WTC11 (cell line): Measurements from ENCODE around the gene FHOD3. TPM values are rescaled to one million over a fixed set of nuclear protein-coding genes. Genes with fewer than 3 reads are reported as not detected.

ENCODE experiments used
- ATAC-seq: fragments of 200-7000 bp; cut with Tn5 transposase; 2 replicates; pipeline ENCODE4 v1.10.0; 2021; ENCODE audit warnings: mild to moderate bottlenecking, moderate library complexity
- CTCF ChIA-PET: fragments of 300-600 bp; sonication (Branson Sonifier 250); formaldehyde crosslinking; loops from one replicate; lab custom pipeline; 2021; ENCODE audit warnings: antibody characterized with exemption; lab: Charles Lee
- POLR2A ChIA-PET: fragments of 350-600 bp; sonication (Branson Sonifier 250); formaldehyde crosslinking; loops from one replicate; lab custom pipeline; 2021; ENCODE audit warnings: antibody characterized with exemption; lab: Charles Lee
- DNase-seq: peaks from one replicate; pipeline ENCODE4 v3.0.0; 2021; ENCODE audit warnings: low spot score
- H3K27ac Mint-ChIP-seq: 2 replicates; pipeline ENCODE4 v1.8.0; 2021; ENCODE audit warnings: mixed read lengths
- H3K27me3 Mint-ChIP-seq: 2 replicates; pipeline ENCODE4 v1.8.0; 2021; ENCODE audit warnings: low read depth, mild to moderate bottlenecking, moderate library complexity, mixed read lengths
- H3K36me3 Mint-ChIP-seq: 2 replicates; pipeline ENCODE4 v1.8.0; 2021; ENCODE audit warnings: mixed read lengths
- H3K4me1 Mint-ChIP-seq: 2 replicates; pipeline ENCODE4 v1.8.0; 2022; ENCODE audit warnings: mixed read lengths
- H3K4me3 Mint-ChIP-seq: 2 replicates; pipeline ENCODE4 v1.8.0; 2021; ENCODE audit warnings: mild to moderate bottlenecking, moderate library complexity, mixed read lengths
- H3K9me3 Mint-ChIP-seq: 2 replicates; pipeline ENCODE4 v1.8.0; 2021; ENCODE audit warnings: mixed read lengths
- E2F5 ChIP-seq: sonication (generic); formaldehyde crosslinking; IDR thresholded peaks from 2 replicates; pipeline ENCODE4 v1.8.1; 2022; ENCODE audit warnings: mild to moderate bottlenecking, moderate library complexity, missing genetic modification reagents
- EMX1 ChIP-seq: fragments of 250-450 bp; sonication (Bioruptor Pico); IDR thresholded peaks from 2 replicates; pipeline ENCODE4 v1.8.0; 2021; ENCODE audit warnings: mild to moderate bottlenecking
- ETV6 ChIP-seq: sonication (generic); formaldehyde crosslinking; IDR thresholded peaks from 2 replicates; pipeline ENCODE4 v1.8.1; 2022; ENCODE audit warnings: mild to moderate bottlenecking, missing genetic modification reagents
- FOXK1 ChIP-seq: sonication (generic); formaldehyde crosslinking; IDR thresholded peaks from 2 replicates; pipeline ENCODE4 v1.8.0; 2022; ENCODE audit warnings: mild to moderate bottlenecking, moderate library complexity, missing genetic modification reagents
- GRHL2 ChIP-seq: fragments of 250-450 bp; sonication (Bioruptor Pico); IDR thresholded peaks from 2 replicates; pipeline ENCODE4 v1.8.0; 2022; ENCODE audit warnings: mild to moderate bottlenecking, moderate library complexity; ENCODE audit not compliant: insufficient replicate concordance, severe bottlenecking
- MYBL2 ChIP-seq: sonication (generic); formaldehyde crosslinking; IDR thresholded peaks from 2 replicates; pipeline ENCODE4 v1.8.1; 2023; ENCODE audit warnings: mild to moderate bottlenecking, moderate library complexity, missing genetic modification reagents
- RORB ChIP-seq: fragments of 250-450 bp; sonication (Bioruptor Pico); IDR thresholded peaks from 2 replicates; pipeline ENCODE4 v1.9.0; 2021; ENCODE audit warnings: mild to moderate bottlenecking
- TEAD4 ChIP-seq: sonication (generic); formaldehyde crosslinking; IDR thresholded peaks from 2 replicates; pipeline ENCODE4 v1.8.0; 2022; ENCODE audit warnings: mild to moderate bottlenecking, missing genetic modification reagents
- ZNF219 ChIP-seq: sonication (generic); formaldehyde crosslinking; IDR thresholded peaks from 2 replicates; pipeline ENCODE4 v1.8.0; 2023; ENCODE audit warnings: missing genetic modification reagents, mild to moderate bottlenecking, borderline replicate concordance
- ZNF512 ChIP-seq: sonication (generic); formaldehyde crosslinking; IDR thresholded peaks from 2 replicates; pipeline ENCODE4 v1.8.1; 2022; ENCODE audit warnings: missing genetic modification reagents, borderline replicate concordance
- total RNA-seq: library from RNA; stranded (reverse); gene quantifications from 3 replicates; pipeline ENCODE4 v1.2.3, GENCODE V29; 2021
- TF ChIP-seq, protein P1 (sequence below): sonication (generic); formaldehyde crosslinking; conservative IDR thresholded peaks from 2 replicates; pipeline ENCODE4 v1.8.1; 2022; ENCODE audit warnings: mild to moderate bottlenecking, missing genetic modification reagents
- TF ChIP-seq, protein P2 (sequence below): sonication (generic); formaldehyde crosslinking; IDR thresholded peaks from 2 replicates; pipeline ENCODE4 v1.8.0; 2022; ENCODE audit warnings: mild to moderate bottlenecking, missing genetic modification reagents
- TF ChIP-seq, protein P3 (sequence below): sonication (generic); formaldehyde crosslinking; IDR thresholded peaks from 2 replicates; pipeline ENCODE4 v1.8.1; 2022; ENCODE audit warnings: low read depth, missing genetic modification reagents, borderline replicate concordance
- TF ChIP-seq, protein P4 (sequence below): sonication (generic); formaldehyde crosslinking; IDR thresholded peaks from 2 replicates; pipeline ENCODE4 v1.8.1; 2023; ENCODE audit warnings: mild to moderate bottlenecking, missing genetic modification reagents, moderate library complexity
- TF ChIP-seq, protein P5 (sequence below): sonication (generic); formaldehyde crosslinking; IDR thresholded peaks from 2 replicates; pipeline ENCODE4 v1.8.1; 2023; ENCODE audit warnings: mild to moderate bottlenecking, missing genetic modification reagents, moderate library complexity
- TF ChIP-seq, protein P6 (sequence below): sonication (generic); formaldehyde crosslinking; IDR thresholded peaks from 2 replicates; pipeline ENCODE4 v1.8.0; 2022; ENCODE audit warnings: mild to moderate bottlenecking, missing genetic modification reagents

Gene FHOD3
- total RNA-seq, 1 experiment from 2014 or later, result 3.8 TPM

GRCh38 chr18:36392164-36392978, 94.9 kb downstream of the FHOD3 start:
- CTCF ChIA-PET, result interaction anchor here (1.1 kb wide), 1 partner anchor 19 kb away, joined by 6 read pairs; no protein-coding TSS in a partner anchor
- Mint-ChIP-seq H3K36me3 (peaks cover 22% of the 10 kb centered on the region), H3K4me3 (no peak overlapping the region), H3K27ac (no peak overlapping the region), H3K27me3 (peaks cover 4% of the 10 kb centered on the region; the same call in 1 of the 2 replicates), H3K9me3 (peaks cover 34% of the 10 kb centered on the region), H3K4me1 (peaks cover 7% of the 10 kb centered on the region)
- ATAC-seq (no peak), DNase-seq (no peak)
- POLR2A ChIA-PET, result no interaction called here
- TF ChIP-seq, protein P1, sequence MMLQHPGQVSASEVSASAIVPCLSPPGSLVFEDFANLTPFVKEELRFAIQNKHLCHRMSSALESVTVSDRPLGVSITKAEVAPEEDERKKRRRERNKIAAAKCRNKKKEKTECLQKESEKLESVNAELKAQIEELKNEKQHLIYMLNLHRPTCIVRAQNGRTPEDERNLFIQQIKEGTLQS (CRISPR knock-in tag), result no peak
- no peak for TF ChIP-seq E2F5 (CRISPR knock-in tag)
- TF ChIP-seq, protein P2, sequence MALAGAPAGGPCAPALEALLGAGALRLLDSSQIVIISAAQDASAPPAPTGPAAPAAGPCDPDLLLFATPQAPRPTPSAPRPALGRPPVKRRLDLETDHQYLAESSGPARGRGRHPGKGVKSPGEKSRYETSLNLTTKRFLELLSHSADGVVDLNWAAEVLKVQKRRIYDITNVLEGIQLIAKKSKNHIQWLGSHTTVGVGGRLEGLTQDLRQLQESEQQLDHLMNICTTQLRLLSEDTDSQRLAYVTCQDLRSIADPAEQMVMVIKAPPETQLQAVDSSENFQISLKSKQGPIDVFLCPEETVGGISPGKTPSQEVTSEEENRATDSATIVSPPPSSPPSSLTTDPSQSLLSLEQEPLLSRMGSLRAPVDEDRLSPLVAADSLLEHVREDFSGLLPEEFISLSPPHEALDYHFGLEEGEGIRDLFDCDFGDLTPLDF (CRISPR knock-in tag), result no peak
- TF ChIP-seq, protein P3, sequence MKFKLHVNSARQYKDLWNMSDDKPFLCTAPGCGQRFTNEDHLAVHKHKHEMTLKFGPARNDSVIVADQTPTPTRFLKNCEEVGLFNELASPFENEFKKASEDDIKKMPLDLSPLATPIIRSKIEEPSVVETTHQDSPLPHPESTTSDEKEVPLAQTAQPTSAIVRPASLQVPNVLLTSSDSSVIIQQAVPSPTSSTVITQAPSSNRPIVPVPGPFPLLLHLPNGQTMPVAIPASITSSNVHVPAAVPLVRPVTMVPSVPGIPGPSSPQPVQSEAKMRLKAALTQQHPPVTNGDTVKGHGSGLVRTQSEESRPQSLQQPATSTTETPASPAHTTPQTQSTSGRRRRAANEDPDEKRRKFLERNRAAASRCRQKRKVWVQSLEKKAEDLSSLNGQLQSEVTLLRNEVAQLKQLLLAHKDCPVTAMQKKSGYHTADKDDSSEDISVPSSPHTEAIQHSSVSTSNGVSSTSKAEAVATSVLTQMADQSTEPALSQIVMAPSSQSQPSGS (CRISPR knock-in tag), result no peak
- TF ChIP-seq, protein P4, sequence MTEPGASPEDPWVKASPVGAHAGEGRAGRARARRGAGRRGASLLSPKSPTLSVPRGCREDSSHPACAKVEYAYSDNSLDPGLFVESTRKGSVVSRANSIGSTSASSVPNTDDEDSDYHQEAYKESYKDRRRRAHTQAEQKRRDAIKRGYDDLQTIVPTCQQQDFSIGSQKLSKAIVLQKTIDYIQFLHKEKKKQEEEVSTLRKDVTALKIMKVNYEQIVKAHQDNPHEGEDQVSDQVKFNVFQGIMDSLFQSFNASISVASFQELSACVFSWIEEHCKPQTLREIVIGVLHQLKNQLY (CRISPR knock-in tag), result no peak
- TF ChIP-seq, protein P5, sequence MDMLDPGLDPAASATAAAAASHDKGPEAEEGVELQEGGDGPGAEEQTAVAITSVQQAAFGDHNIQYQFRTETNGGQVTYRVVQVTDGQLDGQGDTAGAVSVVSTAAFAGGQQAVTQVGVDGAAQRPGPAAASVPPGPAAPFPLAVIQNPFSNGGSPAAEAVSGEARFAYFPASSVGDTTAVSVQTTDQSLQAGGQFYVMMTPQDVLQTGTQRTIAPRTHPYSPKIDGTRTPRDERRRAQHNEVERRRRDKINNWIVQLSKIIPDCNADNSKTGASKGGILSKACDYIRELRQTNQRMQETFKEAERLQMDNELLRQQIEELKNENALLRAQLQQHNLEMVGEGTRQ (CRISPR knock-in tag), result no peak
- no peak for TF ChIP-seq ZNF219 (CRISPR knock-in tag)
- TF ChIP-seq, protein P6, sequence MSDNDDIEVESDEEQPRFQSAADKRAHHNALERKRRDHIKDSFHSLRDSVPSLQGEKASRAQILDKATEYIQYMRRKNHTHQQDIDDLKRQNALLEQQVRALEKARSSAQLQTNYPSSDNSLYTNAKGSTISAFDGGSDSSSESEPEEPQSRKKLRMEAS, result no peak
- TF ChIP-seq FOXK1 (CRISPR knock-in tag), result no peak
- TF ChIP-seq MYBL2 (CRISPR knock-in tag), result no peak
- TF ChIP-seq ZNF512 (CRISPR knock-in tag), result no peak
- no peak for TF ChIP-seq EMX1 (CRISPR knock-in tag)

- peaks cover 4% of the 10 kb centered on the region; the same call in 1 of the 2 replicates for H3K27me3 Mint-ChIP-seq
- peaks cover 22% of the 10 kb centered on the region for H3K36me3 Mint-ChIP-seq
- peaks cover 7% of the 10 kb centered on the region for H3K4me1 Mint-ChIP-seq
- no peak overlapping the region for H3K4me3 Mint-ChIP-seq
- H3K27ac Mint-ChIP-seq, result no peak overlapping the region
- DNase-seq (no peak), ATAC-seq (no peak)
- ChIA-PET POLR2A (no interaction called here), CTCF (no interaction called here)
- peaks cover 34% of the 10 kb centered on the region for H3K9me3 Mint-ChIP-seq
- TF ChIP-seq GRHL2 (no peak), RORB (CRISPR knock-in tag) (no peak), TEAD4 (no peak), ETV6 (no peak)
Measured at GRCh38 chr18:36392979-36393287, 95.4 kb downstream of the FHOD3 start.
